ENCODE measurements around the gene RNFT2.

The RNFT2 gene, protein sequence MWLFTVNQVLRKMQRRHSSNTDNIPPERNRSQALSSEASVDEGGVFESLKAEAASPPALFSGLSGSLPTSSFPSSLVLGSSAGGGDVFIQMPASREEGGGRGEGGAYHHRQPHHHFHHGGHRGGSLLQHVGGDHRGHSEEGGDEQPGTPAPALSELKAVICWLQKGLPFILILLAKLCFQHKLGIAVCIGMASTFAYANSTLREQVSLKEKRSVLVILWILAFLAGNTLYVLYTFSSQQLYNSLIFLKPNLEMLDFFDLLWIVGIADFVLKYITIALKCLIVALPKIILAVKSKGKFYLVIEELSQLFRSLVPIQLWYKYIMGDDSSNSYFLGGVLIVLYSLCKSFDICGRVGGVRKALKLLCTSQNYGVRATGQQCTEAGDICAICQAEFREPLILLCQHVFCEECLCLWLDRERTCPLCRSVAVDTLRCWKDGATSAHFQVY

DNA sequence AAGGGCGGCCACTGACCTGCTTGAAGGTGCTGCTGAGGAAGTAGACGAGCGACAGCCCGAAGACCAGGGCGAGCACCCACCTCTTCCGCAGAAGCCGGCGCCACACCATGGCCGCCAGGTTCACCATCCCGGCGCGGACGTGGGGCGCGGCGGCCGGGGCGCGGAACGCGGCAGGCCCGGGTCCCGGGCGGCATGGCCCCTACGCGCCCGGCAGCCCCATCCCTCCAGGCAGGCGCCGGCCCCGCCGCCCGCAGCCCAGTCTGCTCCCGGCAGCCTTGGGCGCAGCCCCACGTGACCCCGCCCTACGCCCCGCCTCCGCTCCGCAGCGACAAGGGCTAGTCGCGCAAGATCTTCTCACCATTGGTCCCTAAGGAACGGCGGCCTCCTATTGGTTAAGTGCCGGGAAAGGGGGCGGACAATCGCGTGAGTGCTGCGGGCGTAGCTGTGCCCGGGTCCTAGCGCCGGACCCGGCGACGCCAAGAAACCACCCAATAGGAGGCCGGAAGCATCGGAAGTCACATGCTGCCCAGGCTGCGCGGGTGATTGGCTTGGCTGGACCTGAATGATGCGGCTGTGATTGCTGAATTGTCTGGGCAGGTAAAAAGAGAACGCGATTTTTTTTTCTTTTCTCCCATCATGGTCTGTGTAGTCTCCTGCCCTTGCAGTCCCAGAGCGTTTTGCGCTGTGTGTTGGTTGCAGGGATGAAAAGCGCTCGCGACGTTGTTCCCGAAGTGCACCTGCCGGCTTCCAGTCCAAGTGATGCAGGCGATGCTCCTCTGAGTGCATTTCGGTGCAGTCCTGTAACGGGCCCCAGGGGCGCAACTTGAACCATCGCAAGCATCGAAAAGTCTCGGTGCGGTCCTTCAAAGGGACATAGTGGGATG, at the start of gene RNFT2, which contains the start of gene SPRING1:
Gene RNFT2 (plus strand): TSS at position 542 of the 884 bp plus-strand sequence. CDS start 2,183 bp downstream, outside the sequence.
Gene SPRING1 (minus strand): TSS at position 296 of the 884 bp plus-strand sequence. CDS start 169 bp downstream, at position 127.
- DNase-seq: peak; percentile 99

DNA sequence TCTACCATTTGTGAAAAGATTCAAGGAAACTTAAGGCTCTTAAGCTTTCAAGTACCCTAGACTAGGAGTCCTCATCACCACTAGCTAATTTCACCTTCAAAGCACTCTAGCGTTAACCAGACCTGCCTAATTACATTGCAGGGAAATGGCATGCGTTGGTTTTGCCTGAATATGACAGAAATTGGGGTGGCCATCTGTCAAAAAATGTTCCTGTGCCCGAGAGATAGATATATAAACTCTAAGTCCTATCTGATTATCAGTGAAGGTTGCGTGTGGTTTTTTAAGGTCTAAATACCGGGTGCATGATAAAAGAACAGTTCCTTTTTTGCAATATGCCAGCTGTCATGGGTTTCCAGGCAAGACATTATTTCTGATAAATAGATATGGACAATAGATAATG, 48.6 kb upstream of the RNFT2 start:
- DNase-seq: no peak

DNA sequence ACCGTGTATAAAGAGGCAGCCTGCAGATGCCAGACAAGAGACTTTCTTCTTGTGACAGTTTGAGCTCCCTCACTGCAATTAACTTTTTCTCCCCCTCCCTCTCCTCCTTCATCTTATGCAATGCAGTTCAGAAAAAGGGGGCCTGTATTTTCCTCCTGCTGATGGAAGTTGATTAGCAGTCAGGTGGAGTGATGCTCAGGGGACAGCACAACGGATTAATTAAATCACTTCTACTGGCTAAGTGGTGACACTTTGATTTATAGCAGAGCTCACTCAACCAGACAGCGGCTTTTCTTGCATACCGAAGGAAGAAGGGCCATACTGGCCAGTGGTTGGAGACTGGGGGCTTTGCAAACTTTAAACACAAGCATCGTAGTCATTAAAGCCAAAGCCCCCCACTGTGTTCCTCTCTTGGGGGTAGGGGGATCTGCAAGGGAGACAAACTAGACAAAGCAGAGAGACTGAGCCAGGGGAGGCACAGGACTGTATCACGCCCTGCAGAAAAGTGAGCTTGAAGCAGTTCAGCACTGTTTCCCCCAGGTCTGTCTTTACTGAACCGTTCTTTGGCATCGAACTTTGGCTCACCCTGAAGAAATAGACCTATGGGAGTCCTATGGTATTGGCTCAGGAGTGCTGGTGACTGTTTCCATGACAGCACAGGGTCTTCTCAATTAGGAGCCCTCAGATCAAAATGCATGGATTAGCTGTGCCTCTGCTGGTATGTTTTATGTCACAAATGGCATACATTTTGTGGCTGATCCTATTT, 48.0 kb upstream of the RNFT2 start:
- DNase-seq: peak; percentile 40

DNA sequence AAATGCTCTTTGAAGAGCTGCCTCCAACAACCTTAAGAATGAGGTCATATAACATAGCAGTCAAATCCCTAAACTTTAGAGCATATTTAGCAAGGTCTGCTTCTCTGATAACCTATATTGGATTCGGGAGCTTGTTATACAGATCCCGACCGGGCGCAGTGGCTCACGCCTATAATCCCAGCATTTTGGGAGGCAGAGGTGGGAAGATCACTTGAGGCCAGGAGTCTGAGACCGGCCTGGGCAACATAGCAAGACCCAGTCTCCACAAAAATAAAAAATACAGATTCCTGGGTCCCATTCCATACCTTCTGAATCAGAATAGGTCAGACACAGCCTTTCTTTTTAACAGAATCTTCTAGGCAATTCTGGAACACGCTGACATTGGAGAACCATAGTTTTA, 46.9 kb upstream of the RNFT2 start:
- no peak for DNase-seq

DNA sequence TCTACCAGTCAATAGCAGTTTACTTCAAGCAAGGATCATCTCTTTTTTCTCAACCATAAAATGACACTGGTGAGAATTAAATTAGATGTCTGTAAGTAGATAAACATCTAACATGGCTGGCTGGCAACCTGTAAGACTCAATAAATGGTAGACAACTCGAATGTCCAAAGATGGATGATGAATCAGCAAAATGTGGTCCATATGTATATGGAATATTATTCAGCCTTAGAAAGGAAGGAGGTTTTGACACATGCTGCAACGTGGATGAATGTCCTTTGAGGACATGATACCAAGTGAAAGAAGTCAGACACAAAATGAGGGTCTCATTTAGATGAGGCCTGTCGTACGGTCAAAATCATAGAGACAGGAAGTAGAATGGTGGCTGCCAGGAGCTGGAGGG, 46.5 kb upstream of the RNFT2 start:
- no peak for DNase-seq

DNA sequence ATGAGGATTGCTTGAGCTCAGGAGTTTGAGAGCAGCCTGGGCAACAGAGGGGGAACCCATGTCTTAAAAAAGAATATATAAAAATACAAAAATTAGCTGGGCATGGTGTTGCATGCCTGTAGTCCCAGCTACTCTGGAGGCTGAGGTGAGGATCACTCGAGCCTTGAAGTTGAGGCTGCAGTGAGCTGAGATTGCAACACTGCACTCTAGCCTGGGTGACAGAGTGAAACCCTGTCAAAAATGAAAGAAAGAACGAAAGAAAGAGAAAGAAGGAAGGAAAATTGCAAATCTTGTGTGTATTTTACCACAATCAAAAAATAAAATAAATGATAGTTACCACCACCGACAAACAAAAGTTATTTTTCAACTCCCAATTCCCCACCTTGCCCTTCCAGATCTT, 45.5 kb upstream of the RNFT2 start:
- no peak for DNase-seq

DNA sequence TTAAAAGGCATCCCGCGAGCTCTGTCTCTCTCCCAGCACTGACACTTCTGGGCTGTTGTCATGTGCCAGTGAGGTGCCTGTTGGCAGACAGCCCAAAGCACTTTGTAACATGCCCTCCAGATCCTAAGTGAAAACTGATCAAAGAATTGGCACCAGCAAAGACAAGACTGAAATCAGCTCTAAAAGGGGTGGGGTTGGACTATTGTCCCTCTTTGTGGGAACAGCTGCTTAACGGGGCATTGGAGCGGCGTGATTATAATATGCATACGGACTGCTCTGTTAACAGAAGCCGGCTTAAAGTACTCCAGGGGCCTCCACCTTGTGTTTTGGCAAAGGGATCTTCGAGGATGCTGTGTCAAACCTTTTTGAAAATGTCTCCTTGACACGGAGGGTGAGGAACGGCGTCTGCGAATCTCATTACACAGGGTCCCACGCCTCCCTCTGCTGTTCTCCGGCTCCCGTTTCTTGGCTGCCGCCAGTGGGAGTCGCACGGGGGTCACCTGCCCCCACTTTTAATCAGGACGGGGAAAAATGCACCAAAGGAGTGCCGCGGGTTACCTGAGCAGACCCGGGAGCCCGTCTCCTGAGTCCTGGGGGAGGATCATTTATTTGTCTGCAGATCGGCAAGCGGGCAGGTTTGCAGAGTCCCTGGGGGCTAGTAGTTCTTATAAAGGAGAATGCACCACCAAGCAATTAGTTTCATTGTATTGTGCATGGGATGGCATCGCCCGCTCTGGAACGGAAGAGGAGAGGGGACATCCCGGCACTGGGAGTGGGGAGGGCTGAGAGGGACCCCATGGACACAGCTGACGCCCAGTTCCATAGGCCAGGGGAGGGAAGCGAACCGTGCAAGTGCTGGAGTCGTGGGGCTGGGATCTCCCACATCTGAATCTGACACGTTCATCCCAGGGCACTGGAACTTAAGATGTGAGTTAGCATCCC, 44.6 kb upstream of the RNFT2 start:
- peak; percentile 77 for DNase-seq

DNA sequence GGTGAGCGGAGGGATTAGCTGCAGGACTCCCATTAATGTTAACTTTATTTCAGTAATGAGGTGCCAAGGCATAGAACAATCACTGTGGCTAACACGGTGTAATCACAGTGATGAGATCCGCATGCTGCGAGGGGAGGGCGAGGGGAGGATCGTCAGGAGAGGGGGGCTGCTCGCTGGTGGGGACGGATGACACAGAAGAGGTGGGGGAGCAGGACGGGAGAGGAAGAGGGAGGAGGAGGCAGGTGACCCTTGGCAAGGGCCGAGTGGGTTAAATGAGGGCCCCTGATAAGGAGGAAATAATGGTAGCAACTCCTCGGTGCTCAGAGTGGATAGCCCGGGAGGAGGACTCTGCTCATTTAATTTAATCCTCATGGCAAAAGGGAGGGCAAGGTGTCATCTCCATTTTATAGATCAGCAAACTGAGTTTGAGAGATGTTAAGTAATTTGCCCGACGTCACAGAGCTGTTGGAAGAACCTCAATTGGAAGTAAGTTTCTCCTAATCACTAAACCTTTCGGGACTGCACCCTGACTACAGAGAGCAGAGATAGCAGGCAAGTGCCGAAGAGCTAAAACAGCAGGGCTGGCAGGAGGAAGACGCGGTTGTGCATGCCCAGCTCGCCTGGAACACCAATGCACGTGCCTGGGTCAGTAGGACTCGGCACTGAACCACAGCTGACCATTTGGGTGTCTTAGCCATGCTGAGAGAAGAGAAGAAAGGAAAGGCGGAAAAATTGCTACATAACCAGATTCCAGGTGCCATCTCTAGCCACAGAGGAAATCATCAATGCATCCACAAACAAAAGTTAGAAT, 43.3 kb upstream of the RNFT2 start:
- no peak for DNase-seq

DNA sequence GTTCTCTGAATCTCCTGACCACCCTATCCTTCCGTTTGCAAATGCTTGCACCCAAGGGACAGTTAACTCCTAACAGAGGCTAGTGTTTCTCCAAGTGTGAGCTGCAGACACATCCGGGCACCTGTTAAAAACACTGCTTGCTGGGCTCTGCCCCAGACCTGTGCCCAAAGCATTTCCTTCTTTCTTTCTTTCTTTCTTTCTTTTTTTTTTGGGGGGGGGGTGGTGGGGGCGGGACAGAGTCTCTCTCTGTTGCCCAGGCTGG, 42.7 kb upstream of the RNFT2 start:
- DNase-seq: no peak

DNA sequence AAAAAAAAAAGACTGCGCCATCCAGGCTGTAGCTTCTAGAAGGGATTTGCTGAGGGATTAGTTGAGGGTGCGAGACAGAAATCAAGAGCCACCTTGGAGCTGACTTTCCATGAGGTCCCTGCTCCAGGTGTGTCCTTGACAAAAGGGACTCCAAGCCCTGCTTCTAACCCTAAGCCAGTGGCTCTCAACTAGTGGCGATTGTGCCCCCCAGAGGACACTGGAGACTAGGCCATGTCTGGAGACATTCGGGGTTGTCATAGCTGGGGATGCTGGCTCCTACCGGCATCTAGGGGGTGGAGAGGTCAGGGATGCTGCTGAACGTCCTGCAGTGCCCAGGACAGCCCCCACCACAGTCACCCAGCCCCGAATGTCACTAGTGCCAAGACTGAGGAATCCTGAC, 40.8 kb upstream of the RNFT2 start:
- DNase-seq: peak; percentile 13

DNA sequence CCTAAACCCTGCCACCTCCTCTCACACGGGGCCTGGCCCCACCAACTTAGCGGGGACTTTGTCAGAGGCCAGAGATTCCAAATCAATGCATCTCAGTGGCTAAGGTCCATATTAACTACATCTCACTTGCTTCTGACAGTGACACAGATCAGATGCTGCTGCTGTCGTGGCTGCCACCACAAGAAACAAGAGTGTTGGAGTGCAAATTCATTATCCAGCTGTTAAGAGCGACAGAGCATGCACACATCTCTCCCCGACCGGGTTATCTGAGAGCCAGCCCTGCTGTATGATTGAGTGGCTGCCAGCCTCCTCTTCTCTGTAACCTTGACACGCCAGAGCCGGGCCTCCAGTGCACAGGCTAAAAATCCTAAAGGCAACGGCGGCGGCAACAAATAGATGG, 40.4 kb upstream of the RNFT2 start:
- DNase-seq: no peak

DNA sequence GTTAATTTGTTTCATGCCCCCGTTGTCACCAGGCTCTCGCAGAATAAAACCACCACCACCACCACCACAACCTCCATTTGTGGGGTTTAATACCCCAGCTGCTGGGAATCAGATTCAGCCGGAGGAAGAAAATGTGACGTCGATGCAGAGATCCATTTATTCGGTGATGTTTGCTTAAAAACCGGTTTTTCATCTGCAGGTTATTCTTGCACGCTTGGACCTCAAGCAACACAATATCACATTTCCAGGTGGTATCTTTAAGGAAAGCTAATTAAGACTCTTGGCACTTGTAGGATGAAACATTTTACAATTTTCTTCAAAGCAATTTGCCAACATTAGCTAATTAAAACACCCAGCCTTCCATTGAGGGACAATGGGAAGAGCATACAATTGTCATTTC, 40.0 kb upstream of the RNFT2 start:
- no peak for DNase-seq

DNA sequence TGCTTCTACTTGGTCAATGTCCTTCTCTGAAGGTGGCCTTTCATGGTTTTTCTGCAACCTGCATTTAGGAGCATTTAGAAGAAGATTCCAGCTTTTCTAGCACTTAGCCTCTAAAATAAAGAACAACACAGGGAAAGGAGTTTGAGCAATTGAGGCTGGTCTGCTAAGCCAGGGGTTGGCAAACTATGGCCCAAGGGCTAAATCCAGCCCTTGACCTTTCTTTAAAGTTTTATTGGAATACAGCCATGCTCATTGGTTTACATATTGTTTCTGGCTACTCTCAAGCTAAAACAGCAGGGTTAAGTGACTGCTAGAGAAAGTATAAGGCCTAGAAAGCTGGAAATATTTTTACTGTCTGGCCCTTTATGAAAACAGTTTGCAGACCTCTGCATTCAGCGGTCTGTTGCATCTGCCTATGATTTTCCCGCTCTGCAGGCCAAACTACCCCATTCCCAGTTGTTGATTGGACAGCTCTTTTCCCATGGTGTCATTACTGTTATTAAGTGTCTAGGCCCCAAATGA, 39.5 kb upstream of the RNFT2 start:
- no peak for DNase-seq

DNA sequence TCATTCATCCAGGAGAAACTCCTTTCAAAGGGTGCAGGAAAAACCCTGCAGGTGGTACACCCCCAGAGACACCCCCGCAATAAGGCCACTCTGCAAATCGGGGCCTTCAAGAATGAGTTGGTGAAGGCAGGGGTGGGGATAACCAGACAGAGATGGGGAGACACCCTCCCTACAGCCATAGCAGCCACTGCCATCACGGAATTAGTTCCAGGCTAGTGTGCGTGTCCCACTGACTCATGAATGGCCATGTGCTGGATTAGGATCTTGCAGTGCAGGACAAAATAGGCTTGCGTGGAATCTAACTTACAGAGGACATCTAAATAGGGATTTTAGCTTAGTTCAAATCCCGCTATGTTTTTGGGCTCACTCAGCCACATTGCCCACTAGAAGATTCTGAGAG, 38.0 kb upstream of the RNFT2 start:
- no peak for DNase-seq

DNA sequence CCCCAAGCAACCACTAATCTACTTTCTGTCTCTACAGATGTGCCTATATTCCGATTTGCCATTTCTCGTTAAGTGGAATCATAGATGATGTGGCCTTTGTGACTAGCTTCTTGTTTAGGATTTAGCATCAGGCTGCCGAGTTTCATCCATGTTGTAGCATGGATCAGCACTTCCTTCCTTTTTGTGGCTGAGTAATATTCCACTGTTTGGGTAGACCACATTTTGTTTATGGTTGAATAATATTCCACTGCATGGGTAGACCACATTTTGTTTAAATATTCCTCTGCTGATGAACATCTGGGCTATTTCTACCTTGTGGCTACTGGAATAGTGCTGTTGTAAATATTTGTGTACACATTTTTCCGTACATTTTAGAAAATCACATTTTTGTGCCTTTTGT, 36.7 kb upstream of the RNFT2 start:
- no peak for DNase-seq

DNA sequence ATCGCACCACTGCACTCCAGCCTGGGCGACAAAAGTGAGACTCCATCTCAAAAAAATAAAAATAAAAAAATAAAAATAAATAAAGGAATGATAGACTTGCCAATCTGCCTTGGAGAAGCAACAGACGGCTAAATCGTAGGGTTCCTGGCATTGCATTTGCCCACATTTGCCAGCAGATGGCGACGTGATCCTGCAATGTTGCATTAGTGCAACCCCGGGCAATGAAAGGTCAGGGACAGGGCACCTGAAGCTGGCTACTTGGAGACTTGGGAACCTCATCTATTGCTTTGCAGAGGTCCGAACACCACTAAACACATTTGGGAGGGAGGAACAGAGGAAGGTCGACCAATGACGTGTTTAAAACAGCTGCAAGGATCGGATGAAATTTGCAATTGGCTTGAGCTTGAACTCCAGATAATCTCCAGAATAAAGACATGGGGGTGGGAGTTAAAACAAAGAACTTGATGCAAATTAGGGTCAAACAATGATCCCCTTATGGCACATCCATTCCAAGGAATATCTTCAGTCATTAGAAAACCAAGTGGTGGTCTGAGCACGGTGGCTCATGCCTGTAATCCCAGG, 34.8 kb upstream of the RNFT2 start:
- peak; percentile 64 for DNase-seq

DNA sequence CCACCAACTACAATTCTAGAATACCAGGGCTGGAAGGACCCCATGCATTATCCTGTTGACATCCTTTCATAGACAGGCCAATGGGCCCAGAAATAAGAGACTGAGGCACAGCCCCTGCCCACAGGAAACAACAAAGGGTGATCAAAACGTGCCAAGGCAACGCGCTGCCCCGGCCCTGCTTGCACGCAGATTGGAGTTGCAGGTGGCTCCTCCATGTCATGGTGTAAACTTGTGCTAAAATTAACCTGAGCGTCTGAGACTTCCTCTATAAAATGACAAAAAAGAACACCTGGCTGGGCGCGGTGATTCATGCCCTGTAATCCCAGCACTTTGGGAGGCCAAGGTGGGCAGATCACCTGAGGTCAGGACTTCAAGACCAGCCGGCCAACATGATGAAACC, 30.4 kb upstream of the RNFT2 start:
- DNase-seq: no peak

DNA sequence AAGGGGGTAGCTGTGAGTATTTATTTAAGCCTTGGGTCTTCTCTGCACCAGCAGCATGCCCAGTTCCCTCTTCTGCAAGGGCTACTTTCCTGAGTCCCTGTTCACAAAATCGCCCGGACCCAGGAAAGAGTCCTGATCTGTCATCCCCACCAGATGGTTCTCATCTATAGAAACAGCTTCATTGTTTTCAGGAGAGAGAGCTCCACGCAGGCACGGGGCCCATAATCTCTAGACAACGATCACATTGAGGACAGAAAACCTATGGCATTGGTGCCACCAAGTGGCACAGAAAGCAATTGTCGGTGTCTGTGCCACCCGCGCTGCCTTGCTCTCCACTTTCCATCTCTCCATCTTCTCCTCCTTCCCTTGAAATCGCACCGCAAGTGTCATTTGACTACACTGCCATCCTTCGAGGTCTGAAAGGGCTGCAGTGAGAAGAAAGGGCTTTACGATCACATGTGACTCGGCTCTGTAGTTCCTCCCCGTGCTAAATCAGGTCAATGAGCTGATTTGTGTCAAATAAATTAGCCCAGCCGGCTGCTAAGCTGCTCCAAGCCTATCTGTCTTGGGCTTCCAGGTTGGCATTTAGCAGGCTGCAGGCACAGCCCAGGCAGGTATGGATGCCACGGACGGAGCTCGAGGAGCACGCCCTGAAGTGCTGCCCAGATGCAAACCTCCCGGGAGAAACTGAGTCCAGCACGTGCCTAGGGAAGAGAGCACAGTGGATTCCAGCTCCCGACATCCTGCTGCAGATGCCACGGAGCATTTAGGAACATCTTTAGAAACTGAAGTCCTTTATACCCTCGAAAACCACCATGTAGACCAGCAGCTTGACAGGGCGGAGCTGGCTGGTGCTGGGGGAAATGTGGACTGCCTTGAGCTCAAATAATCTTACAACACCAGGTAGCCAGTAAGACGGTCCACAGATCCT, 29.0 kb upstream of the RNFT2 start:
- peak; percentile 71 for DNase-seq

DNA sequence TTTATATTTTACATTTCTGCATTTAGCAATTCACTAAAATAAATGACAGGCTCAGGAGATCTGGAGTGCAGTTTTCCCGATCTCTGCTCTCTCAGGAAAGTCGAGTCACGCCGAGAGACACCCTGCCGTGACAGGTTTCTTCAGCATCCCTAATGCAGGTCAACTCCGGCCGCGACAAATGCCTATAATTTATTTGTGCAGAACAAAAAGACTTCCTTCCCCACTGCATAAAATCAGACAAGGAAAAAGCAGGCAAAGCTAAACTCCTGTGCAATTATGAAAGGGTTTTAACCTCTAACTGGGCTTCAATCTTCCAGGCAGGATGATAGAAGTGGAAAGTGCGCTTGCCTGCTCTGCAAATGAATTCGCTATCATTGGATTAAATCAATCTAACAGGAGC, 28.3 kb upstream of the RNFT2 start:
- no peak for DNase-seq
